DMS79 (cell line): Measurements from ENCODE around the gene MACROD2.
"Not testable (repeated sequence)": the region's sequence is repeated elsewhere in the genome, so short reads cannot be mapped to it uniquely, and the experiment has no call there.

Source experiments
- DNase-seq: peaks from one replicate; lab custom pipeline; 2025; lab: John Stamatoyannopoulos, UW

MACROD2 gene

GRCh38 chr20:14956538-14956937 is 961.2 kb downstream of the MACROD2 start:
- DNase-seq: no peak

- DNase-seq: no peak
Observed at GRCh38 chr20:14957402-14957801, 962.1 kb downstream of the MACROD2 start.

- DNase-seq: no peak
Observed at GRCh38 chr20:14958626-14959025, 963.3 kb downstream of the MACROD2 start.

GRCh38 chr20:14959506-14960475 is 964.5 kb downstream of the MACROD2 start:
- no peak for DNase-seq

GRCh38 chr20:14960831-14961230 is 965.5 kb downstream of the MACROD2 start:
- DNase-seq: no peak

GRCh38 chr20:14963262-14963663 is 967.9 kb downstream of the MACROD2 start:
- DNase-seq: no peak

GRCh38 chr20:14966203-14966602 is 970.9 kb downstream of the MACROD2 start:
- no peak for DNase-seq

- DNase-seq: no peak
Observed at GRCh38 chr20:14966808-14967207, 971.5 kb downstream of the MACROD2 start.

- DNase-seq: no peak
Observed at GRCh38 chr20:14972256-14972655, 976.9 kb downstream of the MACROD2 start.

- DNase-seq: no peak
Observed at GRCh38 chr20:14972690-14973089, 977.4 kb downstream of the MACROD2 start.

GRCh38 chr20:14979453-14979986 is 984.2 kb downstream of the MACROD2 start:
- no peak for DNase-seq

GRCh38 chr20:14981486-14981885 is 986.2 kb downstream of the MACROD2 start:
- not testable (repeated sequence) for DNase-seq

GRCh38 chr20:14982324-14982723 is 987.0 kb downstream of the MACROD2 start:
- DNase-seq: not testable (repeated sequence)

GRCh38 chr20:14984305-14984704 is 989.0 kb downstream of the MACROD2 start:
- DNase-seq: no peak

GRCh38 chr20:14984768-14985622 is 989.7 kb downstream of the MACROD2 start:
- no peak for DNase-seq

- DNase-seq: no peak
Observed at GRCh38 chr20:14986026-14986655, 990.8 kb downstream of the MACROD2 start.

GRCh38 chr20:14986656-14987055 is 991.3 kb downstream of the MACROD2 start:
- DNase-seq: no peak

GRCh38 chr20:14989535-14990290 is 994.4 kb downstream of the MACROD2 start:
- no peak for DNase-seq

GRCh38 chr20:14991023-14991422 is 995.7 kb downstream of the MACROD2 start:
- no peak for DNase-seq

GRCh38 chr20:14992153-14992552 is 996.8 kb downstream of the MACROD2 start:
- no peak for DNase-seq

- DNase-seq: no peak
Observed at GRCh38 chr20:14992961-14993360, 997.6 kb downstream of the MACROD2 start.
